Ovary (tissue), 3 donors: Measurements from ENCODE around the gene COL28A1.

ENCODE experiments used
- CTCF ChIP-seq, 3 donors: fragments of 450-650 bp in 2 of 3; fragments of 200-600 bp in 1 of 3; IDR thresholded peaks; one replicate each; pipeline versions ENCODE4 v1.5.1 to v1.8.0; 2016 to 2022; ENCODE audit warnings: antibody characterized with exemption in 3 of 3, mild to moderate bottlenecking in 1 of 3
- EP300 ChIP-seq: sonication (generic); formaldehyde crosslinking; IDR thresholded peaks from one replicate; pipeline ENCODE4 v1.6.1; 2017; ENCODE audit warnings: antibody characterized with exemption
- POLR2A ChIP-seq: fragments of 450-650 bp; IDR thresholded peaks from one replicate; pipeline ENCODE4 v1.6.1; 2017; ENCODE audit warnings: antibody characterized with exemption, mild to moderate bottlenecking, moderate library complexity
- donor health status: DM: no; HTN: no; CAD: no.

GRCh38 chr7:7565746-7566650 is 30.3 kb upstream of the COL28A1 start:
- TF ChIP-seq CTCF (IDR thresholded peaks at IDR 0.05) (no peak), POLR2A (no peak), EP300 (no peak)
